H1 (cell line): ENCODE measurements around the gene JUN. TPM values are rescaled to one million over a fixed set of nuclear protein-coding genes. Genes with fewer than 3 reads are reported as not detected.

ENCODE experiments used
- CTCF ChIA-PET: fragments of 300-600 bp; sonication (Branson Sonifier 250); formaldehyde crosslinking; loops from one replicate; lab custom pipeline; 2021; ENCODE audit not compliant: partially characterized antibody; lab: Charles Lee
- POLR2A ChIA-PET: fragments of 300-600 bp; sonication (Branson Sonifier 250); formaldehyde crosslinking; loops from one replicate; lab custom pipeline; 2021; ENCODE audit warnings: inconsistent platforms; ENCODE audit not compliant: partially characterized antibody; lab: Charles Lee
- DNase-seq, 2 experiments: peaks; one replicate each; pipeline versions ENCODE4 v3.0.0 to v3.0.0-alpha.2; 2010 to 2022; ENCODE audit warnings: low spot score in 2 of 2, low read depth in 1 of 2, mixed read lengths in 1 of 2
- FAIRE-seq: peaks from 2 replicates; lab custom pipeline; 2011; peaks lifted over from hg19 to GRCh38; lab: Jason Lieb, UNC
- H2AFZ ChIP-seq: 2 replicates; pipeline ENCODE4 v1.8.1; 2012; ENCODE audit warnings: low read length, inconsistent platforms
- H2AK5ac ChIP-seq: 2 replicates; pipeline ENCODE4 v1.6.1; 2013; ENCODE audit warnings: low read depth, low read length
- H2BK120ac ChIP-seq: replicated peaks from 2 replicates; pipeline ENCODE3; 2013; ENCODE audit warnings: low read depth, low read length, inconsistent platforms
- H2BK12ac ChIP-seq: 2 replicates; pipeline ENCODE4 v1.6.1; 2013; ENCODE audit warnings: low read depth, low read length
- H2BK15ac ChIP-seq: 2 replicates; pipeline ENCODE4 v1.6.1; 2013; ENCODE audit warnings: low read length
- H2BK20ac ChIP-seq: 2 replicates; pipeline ENCODE4 v1.6.1; 2013; ENCODE audit warnings: low read length
- H2BK5ac ChIP-seq: 2 replicates; pipeline ENCODE4 v1.6.1; 2013; ENCODE audit warnings: low read depth, low read length
- H3K14ac ChIP-seq: 2 replicates; pipeline ENCODE4 v1.6.1; 2013; ENCODE audit warnings: inconsistent platforms; ENCODE audit not compliant: insufficient read length
- H3K18ac ChIP-seq: 2 replicates; pipeline ENCODE4 v1.6.1; 2013; ENCODE audit warnings: low read length; ENCODE audit errors: extremely low read depth
- H3K23ac ChIP-seq: 2 replicates; pipeline ENCODE4 v1.6.1; 2013; ENCODE audit warnings: inconsistent platforms; ENCODE audit not compliant: insufficient read length
- H3K23me2 ChIP-seq: 2 replicates; pipeline ENCODE4 v1.6.1; 2013; ENCODE audit warnings: low read depth, low read length
- H3K27ac ChIP-seq: 2 replicates; pipeline ENCODE4 v1.6.1; 2011; ENCODE audit warnings: low read depth, low read length, inconsistent platforms
- H3K27me3 ChIP-seq, 4 experiments: replicated peaks in 1 of 4; 1 replicate in 1 of 4; 2 replicates in 3 of 4; pipeline versions ENCODE4 v1.6.1 to v1.8.1; 2011 to 2013; ENCODE audit warnings: low read length in 3 of 4, mild to moderate bottlenecking in 3 of 4, inconsistent platforms in 2 of 4, mixed read lengths in 2 of 4, moderate library complexity in 1 of 4; ENCODE audit not compliant: control insufficient read depth in 3 of 4, insufficient read depth in 3 of 4; ENCODE audit errors: extremely low read depth in 1 of 4
- H3K36me3 ChIP-seq, 4 experiments: 2 replicates each; pipeline versions ENCODE4 v1.6.1 to v1.8.1; 2011 to 2013; ENCODE audit warnings: mild to moderate bottlenecking in 4 of 4, low read length in 3 of 4, moderate library complexity in 2 of 4, control low read depth in 1 of 4, inconsistent platforms in 1 of 4; ENCODE audit not compliant: insufficient read depth in 4 of 4, control insufficient read depth in 2 of 4
- H3K4ac ChIP-seq: replicated peaks from 2 replicates; pipeline ENCODE3; 2013; ENCODE audit warnings: low read length, low read depth, mixed read lengths, inconsistent platforms; ENCODE audit not compliant: insufficient read length
- H3K4me1 ChIP-seq, 4 experiments: replicated peaks in 1 of 4; 1 replicate in 1 of 4; 2 replicates in 3 of 4; pipeline versions ENCODE4 v1.6.1 to v1.8.1; 2011 to 2013; ENCODE audit warnings: low read length in 3 of 4, inconsistent platforms in 2 of 4, mixed read lengths in 1 of 4; ENCODE audit not compliant: insufficient read depth in 4 of 4, control insufficient read depth in 3 of 4
- H3K4me2 ChIP-seq, 2 experiments: 2 replicates each; pipeline versions ENCODE4 v1.6.1 to v1.8.1; 2011 to 2013; ENCODE audit warnings: low read depth in 2 of 2, low read length in 2 of 2, control low read depth in 1 of 2, inconsistent platforms in 1 of 2, mild to moderate bottlenecking in 1 of 2; ENCODE audit not compliant: insufficient read depth in 1 of 2
- H3K4me3 ChIP-seq, 4 experiments: fragments of 200-600, 300-600 bp in 1 of 4; sonication (generic), shearing (Covaris generic), sonication (Bioruptor Twin) in 1 of 4; 2 replicates each; pipeline versions ENCODE4 v1.5.1 to v1.8.1; 2011 to 2016; ENCODE audit warnings: low read length in 4 of 4, low read depth in 3 of 4, control low read depth in 2 of 4, inconsistent platforms in 2 of 4, mild to moderate bottlenecking in 2 of 4, mixed read lengths in 1 of 4, moderate library complexity in 1 of 4; ENCODE audit not compliant: insufficient read depth in 2 of 4; ENCODE audit errors: extremely low read depth in 1 of 4
- H3K56ac ChIP-seq: replicated peaks from 2 replicates; pipeline ENCODE3; 2013; ENCODE audit warnings: low read depth, mild to moderate bottlenecking, mixed read lengths, low read length, inconsistent platforms; ENCODE audit not compliant: insufficient read length
- H3K79me1 ChIP-seq: 2 replicates; pipeline ENCODE4 v1.6.1; 2013; ENCODE audit warnings: low read depth, low read length, control low read depth
- H3K79me2 ChIP-seq, 2 experiments: 2 replicates each; pipeline versions ENCODE4 v1.6.1 to v1.8.1; 2012 to 2013; ENCODE audit warnings: low read length in 2 of 2, mild to moderate bottlenecking in 2 of 2, inconsistent platforms in 1 of 2; ENCODE audit not compliant: insufficient read depth in 2 of 2, control insufficient read depth in 1 of 2
- H3K9ac ChIP-seq, 4 experiments: replicated peaks in 1 of 4; 1 replicate in 1 of 4; 2 replicates in 3 of 4; pipeline versions ENCODE4 v1.6.1 to v1.8.1; 2011 to 2013; ENCODE audit warnings: low read depth in 3 of 4, low read length in 3 of 4, control low read depth in 2 of 4, mild to moderate bottlenecking in 2 of 4, moderate library complexity in 2 of 4, inconsistent platforms in 1 of 4; ENCODE audit errors: extremely low read depth in 1 of 4
- H3K9me3 ChIP-seq, 2 experiments: 2 replicates each; pipeline versions ENCODE4 v1.6.1 to v1.8.1; 2012 to 2013; ENCODE audit warnings: mild to moderate bottlenecking in 2 of 2, moderate library complexity in 2 of 2, control low read depth in 1 of 2, inconsistent platforms in 1 of 2, low read depth in 1 of 2, low read length in 1 of 2, mixed read lengths in 1 of 2; ENCODE audit not compliant: insufficient read depth in 2 of 2
- H4K20me1 ChIP-seq, 2 experiments: replicated peaks in 1 of 2; 2 replicates each; pipeline versions ENCODE3 to v1.8.1; 2011 to 2013; ENCODE audit warnings: inconsistent platforms in 2 of 2, low read length in 2 of 2, mild to moderate bottlenecking in 1 of 2; ENCODE audit not compliant: insufficient read depth in 2 of 2, control insufficient read depth in 1 of 2
- H4K5ac ChIP-seq: 2 replicates; pipeline ENCODE4 v1.6.1; 2013; ENCODE audit warnings: low read length, low read depth, mixed read lengths, inconsistent platforms; ENCODE audit not compliant: insufficient read length
- H4K8ac ChIP-seq: 2 replicates; pipeline ENCODE4 v1.8.0; 2013; ENCODE audit warnings: mild to moderate bottlenecking, moderate library complexity, low read length, inconsistent platforms; ENCODE audit not compliant: insufficient read depth; ENCODE audit errors: extremely low read depth
- H4K91ac ChIP-seq: replicated peaks from 2 replicates; pipeline ENCODE3; 2013; ENCODE audit warnings: low read length, mixed read lengths, inconsistent platforms; ENCODE audit not compliant: insufficient read length
- CREB1 ChIP-seq: IDR thresholded peaks from 2 replicates; pipeline ENCODE4 v1.6.1; 2012; ENCODE audit warnings: inconsistent platforms
- GABPA ChIP-seq: IDR thresholded peaks from 2 replicates; pipeline ENCODE4 v1.6.1; 2011; ENCODE audit warnings: mild to moderate bottlenecking, low read length, moderate library complexity, borderline replicate concordance; ENCODE audit not compliant: insufficient read depth
- GTF2F1 ChIP-seq: IDR thresholded peaks from 2 replicates; pipeline ENCODE4 v1.6.1; 2012; ENCODE audit warnings: low read depth, low read length, improper control_type of control experiment, borderline replicate concordance
- JUND ChIP-seq: IDR thresholded peaks from 2 replicates; pipeline ENCODE4 v1.6.1; 2011; ENCODE audit warnings: mild to moderate bottlenecking, improper control_type of control experiment, low read length
- KDM4A ChIP-seq: IDR thresholded peaks from one replicate; pipeline ENCODE4 v1.7.1; 2012; ENCODE audit warnings: low read depth, mild to moderate bottlenecking, moderate library complexity, low read length, inconsistent platforms; ENCODE audit not compliant: severe bottlenecking
- KDM5A ChIP-seq: fragments of 200-600 bp; IDR thresholded peaks from 2 replicates; pipeline ENCODE4 v1.7.1; 2012; ENCODE audit warnings: mild to moderate bottlenecking, low read length, inconsistent platforms, mixed read lengths
- POLR2A ChIP-seq, 2 experiments: IDR thresholded peaks; 1 replicate in 1 of 2; 2 replicates in 1 of 2; pipeline ENCODE4 v1.6.1; 2011; ENCODE audit warnings: low read depth in 2 of 2, low read length in 2 of 2, mild to moderate bottlenecking in 2 of 2; ENCODE audit errors: control extremely low read depth in 1 of 2
- POLR2AphosphoS5 ChIP-seq: IDR thresholded peaks from 2 replicates; pipeline ENCODE4 v1.6.1; 2011; ENCODE audit warnings: low read depth, low read length
- POU5F1 ChIP-seq: IDR thresholded peaks from 2 replicates; pipeline ENCODE4 v1.6.1; 2011; ENCODE audit warnings: low read depth, mild to moderate bottlenecking, low read length, moderate library complexity
- RNF2 ChIP-seq: fragments of 200-900, 300-1000 bp; sonication (generic); IDR thresholded peaks from 2 replicates; pipeline ENCODE4 v1.7.1; 2016; ENCODE audit warnings: borderline replicate concordance, low read depth, mild to moderate bottlenecking, antibody characterized with exemption, low read length; ENCODE audit not compliant: poor library complexity, severe bottlenecking; ENCODE audit errors: missing control alignments
- SRF ChIP-seq: IDR thresholded peaks from 2 replicates; pipeline ENCODE4 v1.6.1; 2011; ENCODE audit warnings: mild to moderate bottlenecking, low read depth, low read length, moderate library complexity
- SUZ12 ChIP-seq: fragments of 200-600 bp; sonication (generic); IDR thresholded peaks from 2 replicates; pipeline ENCODE4 v1.6.1; 2012; ENCODE audit warnings: mild to moderate bottlenecking, inconsistent platforms, low read length, moderate library complexity, mixed read lengths
- TEAD4 ChIP-seq: IDR thresholded peaks from 2 replicates; pipeline ENCODE4 v1.6.1; 2012; ENCODE audit warnings: low read depth, low read length, inconsistent platforms, mixed read lengths
- YY1 ChIP-seq: IDR thresholded peaks from 2 replicates; pipeline ENCODE4 v1.6.1; 2011; ENCODE audit warnings: low read depth, mild to moderate bottlenecking, low read length
- ZNF274 ChIP-seq: IDR thresholded peaks from 2 replicates; pipeline ENCODE4 v1.7.0; 2012; ENCODE audit warnings: low read length, borderline replicate concordance; ENCODE audit errors: extremely low read depth
- WGBS, 2 experiments: shearing (Covaris generic) in 1 of 2; methylation state at CpG; one replicate each; pipeline versions ENCODE4 v1.1.6 to v1.1.7; 2013 to 2015; ENCODE audit warnings: low lambda C conversion rate in 2 of 2, mixed read lengths in 2 of 2, inconsistent platforms in 1 of 2, low coverage in 1 of 2, missing lambda C conversion rate in 1 of 2; ENCODE audit not compliant: insufficient replicate concordance in 2 of 2, insufficient coverage in 1 of 2, insufficient read length in 1 of 2; ENCODE audit errors: extremely low coverage in 1 of 2, missing lambda C conversion rate in 1 of 2; 5-methylcytosine and 5-hydroxymethylcytosine counted together
- polyA plus RNA-seq, 7 experiments: library from polyadenylated mRNA; depleted of rRNA in 3 of 7; stranded (reverse) in 5 of 7; unstranded in 2 of 7; fragments of >200 nt in 5 of 7; fragments of 200-250 nt in 2 of 7; gene quantifications; 1 replicate in 5 of 7; 2 replicates in 1 of 7; 4 replicates in 1 of 7; pipeline versions ENCODE4 v1.2.1 to v1.2.3, GENCODE V29; 2011 to 2013; ENCODE audit warnings: missing spikeins in 2 of 7, mixed read lengths in 2 of 7
- total RNA-seq: library from RNA; stranded (reverse); fragmentation: NEBNext Ultra II Directional; extraction: Animal tissue kit (Norgen Biotek cat#: 25700); gene quantifications from 2 replicates; pipeline ENCODE4 v1.2.1, GENCODE V29; 2021

The JUN gene
- total and polyA plus RNA-seq, 2 of the 8 experiments (the other 6 are each of a cell fraction or from before 2014, with no cell fraction given) = 4.4 to 10.9 TPM

GRCh38 chr1:58815686-58816071 lies 31.8 kb upstream of the JUN start:
- CTCF ChIA-PET = interaction anchor here (1.0 to 1.4 kb wide), 3 partner anchors 11 to 59 kb away, joined by 3 read pairs; no protein-coding TSS in a partner anchor
- 4% methylated on average over 13 of the region's 13 CpGs; no CpG with 5 or more reads in 1 of the 2 experiments for WGBS, 2 experiments
- no peak for TF ChIP-seq KDM4A
- no peak for TF ChIP-seq SUZ12
- TF ChIP-seq CREB1 = no peak
- TF ChIP-seq TEAD4 = peak; percentile 82
- TF ChIP-seq POLR2A (IDR thresholded peaks at IDR 0.05; ENCODE audit: control extremely low read depth in 1 of 2, low read depth in 2 of 2, low read length in 2 of 2) = no peak
- TF ChIP-seq POLR2AphosphoS5 = no peak
- no peak for TF ChIP-seq GTF2F1
- TF ChIP-seq ZNF274 = no peak
- TF ChIP-seq SRF = no peak
- 0 out of 2 replicates have a peak, but pooled peaks have one; percentile 13 for TF ChIP-seq YY1
- no peak for TF ChIP-seq RNF2
- TF ChIP-seq KDM5A = no peak
- no peak for TF ChIP-seq POU5F1
- no peak for TF ChIP-seq GABPA
- TF ChIP-seq JUND = no peak

More at GRCh38 chr1:58815686-58816071, 31.8 kb upstream of the JUN start:
- no peak overlapping the region for H3K23ac ChIP-seq
- no peak for FAIRE-seq
- H4K5ac ChIP-seq = no peak overlapping the region
- no peak overlapping the region; the same call in 1 of the 2 replicates for H2BK15ac ChIP-seq
- H3K4me3 ChIP-seq = peak overlapping the region; percentile 37 to 70 (median 59); a peak in 7 of 8 replicates
- no peak overlapping the region for H2AFZ ChIP-seq
- no peak overlapping the region for H3K9ac ChIP-seq
- no peak overlapping the region for H3K27ac ChIP-seq
- H3K79me2 ChIP-seq = no peaks in the 10 kb centered on the region
- peaks cover 0 to 22% (median 14%) of the 10 kb centered on the region in 4 experiments; a peak in 6 of 7 replicates for H3K27me3 ChIP-seq
- H3K9me3 ChIP-seq = no peaks in the 10 kb centered on the region
- no peak overlapping the region for H2BK20ac ChIP-seq
- no peak overlapping the region for H3K4ac ChIP-seq
- no peak overlapping the region for H2BK5ac ChIP-seq
- no peak overlapping the region for H3K14ac ChIP-seq
- H2BK120ac ChIP-seq = no peak overlapping the region
- peak overlapping the region; percentile 82 to 84 for H3K4me2 ChIP-seq
- no peak overlapping the region for H3K56ac ChIP-seq
- H4K20me1 ChIP-seq = no peaks in the 10 kb centered on the region
- POLR2A ChIA-PET = interaction anchor here (1.0 to 1.2 kb wide), 4 partner anchors 10 to 59 kb away, joined by 3 to 5 read pairs (median 4); partner anchors contain the start of gene JUN
- peaks cover 6 to 12% (median 6%) of the 10 kb centered on the region in 4 experiments; a peak in 5 of 7 replicates for H3K4me1 ChIP-seq
- 0 out of 2 replicates have a peak overlapping the region, but pooled peaks have one; percentile 9 for H3K18ac ChIP-seq
- no peak overlapping the region for H4K91ac ChIP-seq
- H3K79me1 ChIP-seq = no peaks in the 10 kb centered on the region
- H3K23me2 ChIP-seq = peaks cover 12% of the 10 kb centered on the region
- H2BK12ac ChIP-seq = 0 out of 2 replicates have a peak overlapping the region, but pooled peaks have one; percentile 76
- no peak for DNase-seq
- H3K36me3 ChIP-seq = no peaks in the 10 kb centered on the region
- no peak overlapping the region for H2AK5ac ChIP-seq
- H4K8ac ChIP-seq = no peak overlapping the region
